Hepatocyte (in vitro differentiated cells): ENCODE results near the gene C5AR2.
"Not testable (repeated sequence)": the region's sequence is repeated elsewhere in the genome, so short reads cannot be mapped to it uniquely, and the experiment has no call there.

Experiments
- EZH2 ChIP-seq: fragments of 200-600 bp; sonication (generic); IDR thresholded peaks from 2 replicates; pipeline ENCODE4 v1.6.1; 2016; ENCODE audit warnings: antibody characterized with exemption, mild to moderate bottlenecking, borderline replicate concordance
- EZH2phosphoT487 ChIP-seq: fragments of 200-600 bp; sonication (generic); IDR thresholded peaks from one replicate; pipeline ENCODE4 v1.6.1; 2018; ENCODE audit warnings: antibody characterized with exemption, mild to moderate bottlenecking, low read depth, moderate library complexity; ENCODE audit not compliant: unreplicated experiment, severe bottlenecking
- TF ChIP-seq, protein P1 (sequence below): fragments of 200-600 bp; sonication (generic); IDR thresholded peaks from 2 replicates; pipeline ENCODE4 v1.5.1; 2016; ENCODE audit warnings: antibody characterized with exemption, mild to moderate bottlenecking; ENCODE audit not compliant: poor library complexity

DNA sequence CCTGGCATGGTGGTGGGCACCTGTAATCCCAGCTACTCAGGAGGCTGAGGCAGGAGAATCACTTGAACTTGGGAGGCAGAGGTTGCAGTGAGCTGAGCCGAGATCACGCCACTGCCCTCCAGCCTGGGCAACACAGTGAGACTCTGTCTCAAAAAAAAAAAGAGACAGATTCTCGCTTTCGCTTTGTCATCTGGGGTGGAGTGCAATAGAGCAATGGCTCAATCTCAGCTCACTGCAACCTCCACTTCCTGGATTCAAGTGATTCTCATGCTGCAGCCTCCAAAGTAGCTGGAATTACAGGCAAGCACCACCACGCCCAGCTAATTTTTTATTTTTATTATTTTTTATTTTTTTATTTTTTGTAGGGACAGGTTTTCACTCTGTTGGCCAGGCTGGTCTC lies 56.7 kb downstream of the C5AR2 start:
- TF ChIP-seq, protein P1, sequence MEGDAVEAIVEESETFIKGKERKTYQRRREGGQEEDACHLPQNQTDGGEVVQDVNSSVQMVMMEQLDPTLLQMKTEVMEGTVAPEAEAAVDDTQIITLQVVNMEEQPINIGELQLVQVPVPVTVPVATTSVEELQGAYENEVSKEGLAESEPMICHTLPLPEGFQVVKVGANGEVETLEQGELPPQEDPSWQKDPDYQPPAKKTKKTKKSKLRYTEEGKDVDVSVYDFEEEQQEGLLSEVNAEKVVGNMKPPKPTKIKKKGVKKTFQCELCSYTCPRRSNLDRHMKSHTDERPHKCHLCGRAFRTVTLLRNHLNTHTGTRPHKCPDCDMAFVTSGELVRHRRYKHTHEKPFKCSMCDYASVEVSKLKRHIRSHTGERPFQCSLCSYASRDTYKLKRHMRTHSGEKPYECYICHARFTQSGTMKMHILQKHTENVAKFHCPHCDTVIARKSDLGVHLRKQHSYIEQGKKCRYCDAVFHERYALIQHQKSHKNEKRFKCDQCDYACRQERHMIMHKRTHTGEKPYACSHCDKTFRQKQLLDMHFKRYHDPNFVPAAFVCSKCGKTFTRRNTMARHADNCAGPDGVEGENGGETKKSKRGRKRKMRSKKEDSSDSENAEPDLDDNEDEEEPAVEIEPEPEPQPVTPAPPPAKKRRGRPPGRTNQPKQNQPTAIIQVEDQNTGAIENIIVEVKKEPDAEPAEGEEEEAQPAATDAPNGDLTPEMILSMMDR: not testable (repeated sequence)
- TF ChIP-seq EZH2, EZH2phosphoT487: not testable (repeated sequence)
